Osteoblast (primary cell): ENCODE results near the gene ME2. TPM values are rescaled to one million over a fixed set of nuclear protein-coding genes. Genes with fewer than 3 reads are reported as not detected.

ENCODE experiments used
- DNase-seq: peaks from one replicate; pipeline ENCODE4 v3.0.0; 2011; ENCODE audit warnings: low spot score, mixed read lengths; ENCODE audit not compliant: insufficient read length; ENCODE audit errors: missing footprints
- H2AFZ ChIP-seq: 2 replicates; pipeline ENCODE4 v1.6.0; 2011; ENCODE audit warnings: mild to moderate bottlenecking, low read length
- H3K27ac ChIP-seq: 2 replicates; pipeline ENCODE4 v1.5.1; 2011; ENCODE audit warnings: mild to moderate bottlenecking, low read depth, low read length, moderate library complexity
- H3K27me3 ChIP-seq: 2 replicates; pipeline ENCODE4 v1.6.0; 2012; ENCODE audit warnings: mild to moderate bottlenecking, control low read depth, inconsistent platforms, low read length, moderate library complexity; ENCODE audit not compliant: insufficient read depth
- H3K36me3 ChIP-seq: 2 replicates; pipeline ENCODE4 v1.5.1; 2011; ENCODE audit warnings: mild to moderate bottlenecking, low read length, control low read depth, moderate library complexity; ENCODE audit not compliant: insufficient read depth
- H3K4me1 ChIP-seq: 2 replicates; pipeline ENCODE4 v1.5.1; 2011; ENCODE audit warnings: mild to moderate bottlenecking, low read length, control low read depth, moderate library complexity; ENCODE audit not compliant: insufficient read depth
- H3K4me2 ChIP-seq: 2 replicates; pipeline ENCODE4 v1.6.0; 2011; ENCODE audit warnings: mild to moderate bottlenecking, low read length; ENCODE audit not compliant: insufficient read depth
- H3K4me3 ChIP-seq: fragments of 200-600 bp; sonication (generic); 3 replicates; pipeline ENCODE4 v1.5.1; 2012; ENCODE audit warnings: mild to moderate bottlenecking, low read length, inconsistent platforms; ENCODE audit not compliant: insufficient read depth
- H3K79me2 ChIP-seq: 2 replicates; pipeline ENCODE4 v1.6.0; 2012; ENCODE audit warnings: mild to moderate bottlenecking, low read length, control low read depth, inconsistent platforms; ENCODE audit not compliant: insufficient read depth
- H3K9me3 ChIP-seq: 2 replicates; pipeline ENCODE4 v1.5.1; 2011; ENCODE audit warnings: low read depth, low read length, control low read depth
- H4K20me1 ChIP-seq: 2 replicates; pipeline ENCODE4 v1.6.0; 2012; ENCODE audit warnings: mild to moderate bottlenecking, low read length, control low read depth; ENCODE audit not compliant: insufficient read depth
- CTCF ChIP-seq: IDR thresholded peaks from 2 replicates; pipeline ENCODE4 v1.5.1; 2011; ENCODE audit warnings: mild to moderate bottlenecking, low read depth, low read length, moderate library complexity; ENCODE audit errors: extremely low read depth
- total RNA-seq: library from RNA; depleted of rRNA; stranded (reverse); fragments of >200 nt; gene quantifications from 2 replicates; pipeline ENCODE4 v1.2.3, GENCODE V29; 2012

The ME2 gene
- total RNA-seq, 1 donor = 38.0 TPM

- H3K4me3 ChIP-seq = no peak overlapping the region
- H3K4me1 ChIP-seq = peaks cover 16% of the 10 kb centered on the region
- H3K9me3 ChIP-seq = no peaks in the 10 kb centered on the region
- no peak overlapping the region for H2AFZ ChIP-seq
- no peaks in the 10 kb centered on the region for H3K79me2 ChIP-seq
- no peak overlapping the region for H3K4me2 ChIP-seq
- H3K27me3 ChIP-seq = no peaks in the 10 kb centered on the region
- no peak overlapping the region for H3K27ac ChIP-seq
- no peaks in the 10 kb centered on the region for H4K20me1 ChIP-seq
- DNase-seq = no peak
- peaks cover 12% of the 10 kb centered on the region for H3K36me3 ChIP-seq
- no peak for TF ChIP-seq CTCF
These were observed 38.1 kb downstream of the ME2 start for GRCh38 chr18:50917021-50917420.

- Histone ChIP-seq H3K27me3 (no peaks in the 10 kb centered on the region), H3K27ac (no peak overlapping the region), H3K9me3 (no peaks in the 10 kb centered on the region), H4K20me1 (no peaks in the 10 kb centered on the region), H3K4me1 (peaks cover 16% of the 10 kb centered on the region), H3K79me2 (no peaks in the 10 kb centered on the region), H3K4me2 (no peak overlapping the region), H3K36me3 (peaks cover 12% of the 10 kb centered on the region), H3K4me3 (no peak overlapping the region), H2AFZ (no peak overlapping the region)
- no peak for DNase-seq
- TF ChIP-seq CTCF = no peak
These were observed 39.2 kb downstream of the ME2 start for GRCh38 chr18:50918153-50918552.

- no peak overlapping the region for H3K4me2 ChIP-seq
- no peaks in the 10 kb centered on the region for H3K27me3 ChIP-seq
- no peak for DNase-seq
- H3K27ac ChIP-seq = no peak overlapping the region
- no peak overlapping the region for H2AFZ ChIP-seq
- H3K36me3 ChIP-seq = peaks cover 19% of the 10 kb centered on the region
- H4K20me1 ChIP-seq = no peaks in the 10 kb centered on the region
- no peaks in the 10 kb centered on the region for H3K79me2 ChIP-seq
- H3K4me1 ChIP-seq = no peaks in the 10 kb centered on the region
- no peak for TF ChIP-seq CTCF
- H3K9me3 ChIP-seq = no peaks in the 10 kb centered on the region
- H3K4me3 ChIP-seq = no peak overlapping the region
These were observed 45.5 kb downstream of the ME2 start for GRCh38 chr18:50924372-50924771.

- no peak for DNase-seq
- Histone ChIP-seq H3K79me2 (no peaks in the 10 kb centered on the region), H2AFZ (no peak overlapping the region), H3K27ac (no peak overlapping the region), H3K36me3 (peaks cover 15% of the 10 kb centered on the region), H4K20me1 (no peaks in the 10 kb centered on the region), H3K4me3 (no peak overlapping the region), H3K4me1 (no peaks in the 10 kb centered on the region), H3K9me3 (no peaks in the 10 kb centered on the region), H3K27me3 (no peaks in the 10 kb centered on the region), H3K4me2 (no peak overlapping the region)
- TF ChIP-seq CTCF = no peak
These were observed 47.6 kb downstream of the ME2 start for GRCh38 chr18:50926521-50926920.
